Adrenal gland (tissue), 12 donors: ENCODE results near the gene ARHGAP8. TPM values are rescaled to one million over a fixed set of nuclear protein-coding genes. Genes with fewer than 3 reads are reported as not detected.

Experiments used
- DNase-seq, 7 donors: peaks; one replicate each; pipeline ENCODE4 v3.0.0-alpha.2; 2019 to 2020
- H3K27ac ChIP-seq, 5 donors: fragments of 200-600 bp; sonication (generic) in 4 of 5; 1 replicate in 3 of 5; 2 replicates in 2 of 5; pipeline versions ENCODE4 v1.5.1 to v1.8.0; 2016 to 2020; ENCODE audit warnings: mild to moderate bottlenecking in 1 of 5
- H3K27me3 ChIP-seq: fragments of 200-600 bp; 2 replicates; pipeline ENCODE4 v1.8.0; 2021
- H3K36me3 ChIP-seq, 2 donors: fragments of 200-600 bp; replicated peaks in 1 of 2; 1 replicate in 1 of 2; 2 replicates in 1 of 2; pipeline versions ENCODE4 v1.5.1 to v1.8.0; 2018 to 2022
- H3K4me1 ChIP-seq, 2 donors: fragments of 200-600 bp; replicated peaks in 1 of 2; 1 replicate in 1 of 2; 2 replicates in 1 of 2; pipeline versions ENCODE4 v1.5.1 to v1.8.0; 2018 to 2021
- H3K4me3 ChIP-seq, 4 donors: fragments of 200-600 bp; sonication (generic) in 3 of 4; one replicate each; pipeline ENCODE4 v1.5.1; 2016 to 2018
- H3K9me3 ChIP-seq, 3 donors: fragments of 200-600 bp; sonication (generic) in 1 of 3; replicated peaks in 1 of 3; 1 replicate in 2 of 3; 2 replicates in 1 of 3; pipeline versions ENCODE4 v1.5.1 to v1.8.0; 2016 to 2021
- POLR2A ChIP-seq, 2 donors: fragments of 450-650 bp; IDR thresholded peaks; one replicate each; pipeline ENCODE4 v1.6.1; 2017; ENCODE audit warnings: antibody characterized with exemption in 2 of 2, mild to moderate bottlenecking in 2 of 2, moderate library complexity in 1 of 2
- WGBS, 4 donors: extraction: QIAGEN DNeasy Blood & Tissue Kit in 2 of 4; methylation state at CpG; one replicate each; pipeline versions ENCODE4 v1.1.5 to v1.1.7; 2013 to 2017; 5-methylcytosine and 5-hydroxymethylcytosine counted together
- intact Hi-C, 2 donors: fragments of 100-400 bp; cut with DNase I; formaldehyde crosslinking; loops; one replicate each; pipeline versions ENCODE4 v1.14.1 to v1.15.0; 2022 to 2023
- polyA plus RNA-seq, 3 donors: library from polyadenylated mRNA; stranded (reverse); fragments of 200-250 nt in 2 of 3; fragments of 350-450 nt in 1 of 3; fragmentation: Illumina TruSeq in 1 of 3; extraction: RNeasy Lipid Tissue Mini Kit (QIAGEN cat#74804) in 1 of 3; gene quantifications; one replicate each; pipeline ENCODE4 v1.2.3, GENCODE V29; 2013 to 2014
- total RNA-seq, 9 donors: library from RNA; depleted of rRNA in 4 of 9; stranded (reverse); fragments of >200 nt in 4 of 9; fragments of 120-200 nt in 1 of 9; fragmentation: NEBNext Ultra II Directional in 1 of 9; extraction: Animal tissue kit (Norgen Biotek cat#: 25700) in 1 of 9; gene quantifications; one replicate each; pipeline versions ENCODE4 v1.1.0 to v1.2.4, GENCODE V29; 2013 to 2023
- TF ChIP-seq, protein P1 (sequence below), 6 experiments: fragments of 450-650 bp in 4 of 6; fragments of 200-600 bp in 2 of 6; sonication (generic) in 1 of 6; IDR thresholded peaks; 1 replicate in 5 of 6; 2 replicates in 1 of 6; pipeline versions ENCODE4 v1.5.1 to v1.8.0; 2016 to 2021; ENCODE audit warnings: antibody characterized with exemption in 6 of 6, mild to moderate bottlenecking in 2 of 6, moderate library complexity in 1 of 6
- donor health status: healthy with polysubstance abuse.
- donor health status: Bipolar disorder and iron deficiency.
- donor health status: DM: yes; HTN: yes; CAD: no.
- donor health status: DM: no; HTN: no; CAD: no.
- donor health status: DM: no; HTN: no; CAD: no.
- donor health status: DM: yes; HTN: yes; CAD: no.

ARHGAP8 gene
- total and polyA plus RNA-seq, 12 donors: 0.12 to 17.8 (median 1.1) TPM

DNA sequence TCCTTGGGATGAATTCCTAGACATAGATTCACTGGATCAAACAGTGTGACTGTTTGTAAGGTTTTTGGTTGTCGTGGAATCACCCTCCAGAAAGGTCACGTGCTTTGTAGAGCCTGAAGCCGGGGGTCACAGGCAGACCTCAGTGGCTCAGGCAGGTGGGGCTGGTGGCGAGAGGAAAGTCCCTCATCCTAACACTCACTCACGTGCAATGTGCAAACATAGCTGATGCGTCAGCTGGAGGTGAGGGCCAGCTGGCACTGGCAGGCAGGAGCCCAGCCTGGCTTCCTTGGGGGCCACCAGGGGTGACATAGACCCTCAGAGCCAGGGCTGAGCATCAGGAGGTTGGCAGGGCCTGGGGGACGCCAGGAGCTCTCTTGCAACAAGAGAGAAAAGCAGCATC lies 90.0 kb downstream of the ARHGAP8 start:
- Histone ChIP-seq H3K27me3 (no peaks in the 10 kb centered on the region), H3K9me3 (no peaks in the 10 kb centered on the region), H3K36me3 (no peaks in the 10 kb centered on the region), H3K4me3 (no peak overlapping the region), H3K4me1 (no peaks in the 10 kb centered on the region), H3K27ac (no peak overlapping the region)
- DNase-seq: no peak
- WGBS, 4 donors: 68 to 72% (median 71%) methylated on average over 5 to 7 of the region's 7 CpGs
- intact Hi-C loops: no loop called here
- TF ChIP-seq, protein P1, sequence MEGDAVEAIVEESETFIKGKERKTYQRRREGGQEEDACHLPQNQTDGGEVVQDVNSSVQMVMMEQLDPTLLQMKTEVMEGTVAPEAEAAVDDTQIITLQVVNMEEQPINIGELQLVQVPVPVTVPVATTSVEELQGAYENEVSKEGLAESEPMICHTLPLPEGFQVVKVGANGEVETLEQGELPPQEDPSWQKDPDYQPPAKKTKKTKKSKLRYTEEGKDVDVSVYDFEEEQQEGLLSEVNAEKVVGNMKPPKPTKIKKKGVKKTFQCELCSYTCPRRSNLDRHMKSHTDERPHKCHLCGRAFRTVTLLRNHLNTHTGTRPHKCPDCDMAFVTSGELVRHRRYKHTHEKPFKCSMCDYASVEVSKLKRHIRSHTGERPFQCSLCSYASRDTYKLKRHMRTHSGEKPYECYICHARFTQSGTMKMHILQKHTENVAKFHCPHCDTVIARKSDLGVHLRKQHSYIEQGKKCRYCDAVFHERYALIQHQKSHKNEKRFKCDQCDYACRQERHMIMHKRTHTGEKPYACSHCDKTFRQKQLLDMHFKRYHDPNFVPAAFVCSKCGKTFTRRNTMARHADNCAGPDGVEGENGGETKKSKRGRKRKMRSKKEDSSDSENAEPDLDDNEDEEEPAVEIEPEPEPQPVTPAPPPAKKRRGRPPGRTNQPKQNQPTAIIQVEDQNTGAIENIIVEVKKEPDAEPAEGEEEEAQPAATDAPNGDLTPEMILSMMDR (IDR thresholded peaks at IDR 0.05): no peak
- TF ChIP-seq POLR2A (IDR thresholded peaks at IDR 0.05): no peak

DNA sequence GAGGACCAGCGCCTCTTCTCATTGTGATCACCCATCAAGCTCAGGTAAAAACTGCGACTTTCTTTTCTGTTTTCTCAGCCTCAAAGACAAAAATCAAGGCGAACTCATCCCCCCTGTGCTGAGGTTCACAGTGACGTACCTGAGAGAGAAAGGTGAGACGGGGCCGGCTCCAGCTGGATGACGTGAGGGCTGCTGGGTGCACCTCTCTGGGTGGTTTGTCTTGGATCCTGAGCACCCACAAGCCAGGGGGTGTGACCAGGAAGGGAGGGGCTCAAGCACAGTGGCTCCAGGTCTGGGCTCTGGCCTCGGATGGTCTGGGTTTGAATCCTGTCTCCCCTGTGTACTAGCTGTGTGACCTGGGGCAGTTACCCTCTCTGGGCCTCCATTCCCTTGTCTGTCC lies 92.8 kb downstream of the ARHGAP8 start:
- Histone ChIP-seq H3K27ac (no peak overlapping the region), H3K4me1 (no peaks in the 10 kb centered on the region), H3K36me3 (no peaks in the 10 kb centered on the region), H3K27me3 (no peaks in the 10 kb centered on the region), H3K4me3 (no peak overlapping the region), H3K9me3 (no peaks in the 10 kb centered on the region)
- TF ChIP-seq, protein P1 (IDR thresholded peaks at IDR 0.05): no peak
- TF ChIP-seq POLR2A (IDR thresholded peaks at IDR 0.05): no peak
- no peak for DNase-seq
- 80 to 94% (median 93%) methylated on average over 8 of the region's 8 CpGs for WGBS, 4 donors
- intact Hi-C loops: no loop called here

DNA sequence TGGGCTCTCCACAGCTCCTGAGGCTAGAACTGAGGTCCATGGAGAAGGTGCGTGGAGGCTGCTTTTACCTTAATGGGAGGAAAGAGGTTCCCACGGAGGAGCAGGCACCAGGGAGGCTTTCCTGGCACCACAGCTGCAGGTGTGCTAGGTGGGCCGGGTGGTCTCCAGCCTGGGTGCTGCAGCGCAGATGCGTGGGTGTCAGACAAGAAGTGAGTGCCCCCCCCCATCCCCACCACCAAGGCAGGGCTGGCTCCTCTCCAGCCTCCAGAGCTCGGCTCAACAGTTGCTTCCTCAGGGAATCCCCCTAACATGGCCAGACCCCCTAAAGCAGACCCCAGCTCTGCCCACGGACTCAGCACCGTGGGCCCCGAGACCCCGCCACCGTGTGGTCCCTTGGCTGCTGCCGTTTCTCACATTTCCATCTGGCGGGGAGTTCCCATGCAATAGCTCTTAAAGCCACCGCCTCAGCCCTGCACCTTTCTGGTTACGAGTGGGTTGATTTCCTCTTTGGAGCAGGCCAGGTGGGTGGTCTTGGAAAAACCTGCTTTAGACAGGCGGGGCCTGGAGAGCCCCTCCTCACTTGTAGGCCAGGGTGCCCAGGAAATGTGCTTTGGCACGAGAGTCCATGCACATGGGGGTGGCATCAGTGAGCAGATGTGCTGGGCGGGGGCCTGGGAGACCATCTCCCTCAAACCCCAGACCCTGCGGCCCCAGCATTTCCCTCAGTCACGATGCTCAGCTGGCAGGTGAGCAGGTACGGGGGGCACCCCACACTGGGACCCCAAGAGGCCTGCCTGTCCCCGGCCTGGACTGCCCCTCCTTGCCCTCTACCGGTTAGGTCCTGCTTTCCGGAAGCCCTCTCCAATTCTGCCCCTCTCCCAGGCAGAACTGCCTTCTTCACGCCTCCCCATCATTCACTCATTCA lies 93.7 kb downstream of the ARHGAP8 start:
- intact Hi-C loops: no loop called here
- WGBS, 4 donors: 81 to 91% (median 84%) methylated on average over 17 to 25 of the region's 25 CpGs
- H3K27ac ChIP-seq: no peak overlapping the region

DNA sequence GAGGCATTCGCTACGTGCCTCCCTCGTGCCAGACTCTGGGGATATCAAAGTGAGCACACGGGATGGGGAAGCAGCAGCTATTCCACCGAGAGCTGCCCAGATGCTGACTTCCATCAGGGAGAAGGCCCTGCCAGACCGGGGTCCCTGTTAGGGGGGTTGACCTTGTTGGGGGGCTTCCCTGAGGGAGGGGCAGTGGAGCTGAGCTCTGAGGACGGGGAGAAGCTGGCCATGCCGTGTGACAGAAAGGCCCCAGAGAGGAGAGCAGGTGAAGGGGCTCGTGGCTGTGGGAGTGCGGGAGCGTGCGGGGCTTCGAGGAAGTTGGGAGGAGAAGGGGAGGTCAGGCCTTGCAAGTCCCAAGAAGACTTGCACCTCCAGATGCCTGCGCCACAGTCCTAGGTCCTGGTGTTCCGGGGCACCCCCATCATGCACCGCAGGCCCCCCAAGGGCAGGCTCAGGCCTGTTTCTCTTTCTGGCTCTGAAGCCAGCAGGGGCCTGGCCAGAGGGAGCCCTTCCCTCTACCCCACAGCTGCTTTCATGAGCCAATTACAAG lies 94.4 kb downstream of the ARHGAP8 start:
- Histone ChIP-seq H3K36me3 (no peaks in the 10 kb centered on the region), H3K27ac (no peak overlapping the region), H3K4me1 (no peaks in the 10 kb centered on the region), H3K27me3 (no peaks in the 10 kb centered on the region), H3K4me3 (no peak overlapping the region), H3K9me3 (no peaks in the 10 kb centered on the region)
- DNase-seq: no peak
- 82 to 91% (median 84%) methylated on average over 16 of the region's 16 CpGs for WGBS, 4 donors
- intact Hi-C loops: no loop called here
- TF ChIP-seq, protein P1 (IDR thresholded peaks at IDR 0.05): no peak
- TF ChIP-seq POLR2A (IDR thresholded peaks at IDR 0.05): no peak

More for the DNA sequence above, 93.7 kb downstream of the ARHGAP8 start:
- Histone ChIP-seq H3K4me3 (no peak overlapping the region), H3K27me3 (no peaks in the 10 kb centered on the region), H3K9me3 (no peaks in the 10 kb centered on the region), H3K36me3 (no peaks in the 10 kb centered on the region), H3K4me1 (no peaks in the 10 kb centered on the region)
- DNase-seq: no peak
- TF ChIP-seq, protein P1 (IDR thresholded peaks at IDR 0.05): no peak
- TF ChIP-seq POLR2A (IDR thresholded peaks at IDR 0.05): no peak
